GM21529 (cell line): ENCODE results near the gene AHI1.
A peak's percentile ranks its signal among the peaks of the same experiment; 100 is the strongest.

Source experiments
- ATAC-seq: cut with Tn5 transposase; IDR thresholded peaks from one replicate; pipeline ENCODE4 v1.9.1; 2021; ENCODE audit not compliant: unreplicated experiment

AHI1 gene

DNA sequence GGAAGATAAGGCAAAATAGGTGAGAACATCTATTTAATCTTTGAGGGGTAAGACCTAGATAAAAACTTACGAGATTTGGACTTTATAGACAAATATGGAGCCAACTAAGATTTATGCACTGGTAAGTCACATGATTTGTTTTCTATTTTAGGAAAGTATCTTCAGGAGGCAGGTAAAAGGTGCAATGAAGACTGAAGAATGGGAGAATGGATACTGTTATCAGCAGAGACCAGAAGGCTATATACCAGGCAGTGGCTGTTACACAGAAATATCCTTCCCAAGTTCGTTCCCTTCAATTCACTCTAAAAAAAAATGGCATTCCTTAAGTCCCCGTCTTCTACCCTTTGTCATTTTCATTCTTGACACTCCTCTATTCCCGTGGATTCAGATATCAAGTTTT is 192.7 kb downstream of the AHI1 start:
- ATAC-seq, result no peak

GRCh38 chr6:135301304-135301703 is 196.2 kb downstream of the AHI1 start:
- no peak for ATAC-seq

DNA sequence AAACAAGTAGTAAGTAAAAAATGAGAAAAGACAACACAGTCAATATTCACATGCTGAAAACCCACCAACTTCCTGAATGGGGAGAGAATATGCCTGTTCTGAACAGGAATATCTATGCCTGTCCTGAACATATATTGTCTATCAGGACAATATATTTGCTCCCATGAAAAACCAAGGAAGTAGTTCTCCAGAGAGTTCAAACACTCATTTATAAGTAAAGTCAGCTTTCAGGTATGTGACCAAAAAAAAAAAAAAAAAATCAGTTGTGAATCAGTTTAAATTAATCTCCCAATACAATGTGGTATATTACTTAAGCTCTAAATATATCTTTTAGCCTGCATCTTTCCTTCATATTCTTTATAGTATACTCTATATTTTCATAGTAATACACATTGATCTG is 197.0 kb downstream of the AHI1 start:
- no peak for ATAC-seq

DNA sequence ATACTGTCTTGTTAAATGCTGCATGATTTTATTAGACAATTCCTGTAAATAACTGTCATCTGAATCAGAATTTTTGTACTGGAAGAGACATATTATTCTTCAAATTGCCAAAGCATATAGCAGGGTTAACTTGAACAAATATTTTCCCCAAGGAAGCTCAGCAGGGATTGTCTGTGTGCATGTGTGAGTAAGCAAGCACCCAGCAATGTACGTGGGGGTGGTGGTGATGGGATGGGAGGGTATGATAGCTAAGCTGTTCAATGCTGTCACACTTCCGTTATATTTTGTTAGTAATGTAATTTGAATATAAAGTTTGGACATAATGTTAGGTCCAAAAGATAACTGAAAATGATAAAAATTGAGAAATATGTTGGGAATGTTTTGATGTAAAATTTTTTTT is 198.3 kb downstream of the AHI1 start:
- ATAC-seq, result no peak

- ATAC-seq, result no peak
Observed at GRCh38 chr6:135298455-135298854, 199.1 kb downstream of the AHI1 start.

DNA sequence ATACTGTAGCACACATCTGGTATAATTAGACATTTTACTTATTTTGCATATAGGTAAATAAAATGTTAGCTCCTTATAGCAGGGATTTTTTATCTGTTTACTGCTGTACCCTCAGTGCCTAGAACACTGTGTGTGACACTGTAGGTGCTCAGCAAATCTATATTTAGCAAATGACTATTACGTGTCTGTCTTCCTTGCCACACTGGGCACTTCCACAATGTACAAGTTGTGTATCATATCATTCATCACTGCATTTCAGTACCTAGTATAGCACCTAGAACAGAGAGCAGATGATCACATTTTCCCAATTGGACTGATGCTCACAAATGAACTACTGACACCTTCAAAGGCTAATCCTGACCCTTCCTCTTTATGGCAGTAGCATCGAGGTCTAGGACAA is 200.8 kb downstream of the AHI1 start:
- ATAC-seq, result no peak

DNA sequence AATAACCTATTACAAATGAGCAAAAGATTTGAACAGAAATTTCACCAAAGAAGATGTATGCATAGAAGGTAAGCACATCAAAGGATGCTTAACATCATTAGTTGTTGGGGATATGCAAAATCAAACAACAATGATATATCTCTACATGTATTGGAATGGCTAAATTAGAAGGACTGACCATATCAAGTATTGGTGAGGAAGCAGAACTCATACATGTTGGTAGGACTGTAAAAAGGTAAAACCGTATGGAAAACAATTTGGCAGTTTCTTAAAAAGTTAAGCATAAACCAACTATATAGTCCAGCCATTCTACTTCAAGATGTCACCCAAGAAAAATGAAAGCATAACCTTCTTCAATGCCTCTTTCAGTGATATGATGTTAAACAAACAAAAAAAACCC is 202.5 kb downstream of the AHI1 start:
- ATAC-seq, result no peak

DNA sequence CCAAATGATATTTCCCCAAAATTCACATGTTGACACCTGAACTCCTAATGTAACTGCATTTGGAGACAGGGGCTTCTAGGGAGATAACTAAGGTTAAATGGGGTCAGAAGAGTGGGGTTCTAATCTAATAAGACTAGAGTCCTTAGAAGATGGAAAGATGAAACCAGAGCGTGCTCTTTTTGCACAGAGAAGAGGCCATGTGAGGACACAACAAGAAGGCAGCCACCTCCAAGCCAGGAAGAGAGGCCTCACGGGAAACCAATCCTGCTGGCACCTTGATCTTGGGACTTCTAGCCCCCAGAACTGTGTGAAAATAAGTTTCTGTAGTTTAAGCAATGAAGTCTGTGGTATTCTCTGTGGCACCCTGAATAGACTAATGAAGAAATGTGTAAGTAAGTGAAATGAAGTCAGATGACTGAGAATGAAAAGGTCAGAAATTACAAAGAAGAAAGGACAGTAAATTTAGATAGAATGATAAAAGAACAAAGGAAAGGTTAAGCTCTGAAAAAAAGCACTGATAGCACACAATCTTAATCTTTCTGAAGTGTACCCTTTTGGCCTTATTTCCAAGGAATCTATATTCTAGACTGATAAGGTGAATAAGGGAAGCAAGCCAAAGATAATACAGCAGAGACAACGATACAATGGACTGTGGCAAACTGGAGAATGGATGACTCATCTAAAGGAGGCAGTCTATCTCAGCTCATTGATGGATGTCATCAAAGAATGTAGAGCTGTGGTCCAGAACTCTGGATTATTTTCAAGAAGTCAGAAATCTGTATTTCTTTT is 206.1 kb downstream of the AHI1 start:
- ATAC-seq, result no peak

DNA sequence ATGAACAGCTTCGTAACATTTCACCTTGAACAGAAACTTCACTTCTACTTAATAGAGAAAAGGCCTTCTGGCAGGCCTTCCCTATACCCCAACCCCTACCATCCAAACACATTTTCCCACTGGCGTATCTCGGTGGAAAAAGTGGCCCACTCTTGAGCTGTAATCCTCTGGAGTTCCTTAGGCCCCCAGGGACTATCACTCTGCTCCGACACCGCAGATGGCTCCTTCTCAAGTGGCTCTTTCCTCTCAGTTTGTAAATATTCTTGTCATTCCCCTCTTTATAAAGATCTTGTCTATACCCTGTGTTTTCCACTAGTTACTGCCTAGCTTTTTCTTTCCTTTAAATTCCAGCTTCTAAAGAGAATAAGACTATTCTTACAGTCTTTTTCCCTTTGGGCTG is 207.7 kb downstream of the AHI1 start:
- ATAC-seq, result no peak

- no peak for ATAC-seq
Observed at GRCh38 chr6:135286962-135287538, 210.5 kb downstream of the AHI1 start.

DNA sequence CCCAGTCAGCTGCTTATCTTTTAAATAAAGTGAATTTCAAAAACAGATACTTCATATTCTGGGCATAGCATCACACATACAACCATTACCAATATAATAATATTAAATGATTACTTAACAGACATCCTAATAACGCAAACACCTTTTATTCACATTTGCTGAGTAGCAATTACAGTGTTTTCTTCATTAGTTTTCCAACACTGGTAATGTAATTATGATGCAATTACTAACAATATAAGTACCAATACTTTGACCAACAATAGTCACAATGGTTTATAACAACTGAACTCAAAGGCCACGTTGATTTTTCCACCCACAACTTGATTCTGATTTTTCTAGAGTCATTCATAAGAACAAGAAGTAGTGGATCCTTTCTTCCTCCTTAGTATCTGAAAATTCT is 212.4 kb downstream of the AHI1 start:
- ATAC-seq, result no peak

DNA sequence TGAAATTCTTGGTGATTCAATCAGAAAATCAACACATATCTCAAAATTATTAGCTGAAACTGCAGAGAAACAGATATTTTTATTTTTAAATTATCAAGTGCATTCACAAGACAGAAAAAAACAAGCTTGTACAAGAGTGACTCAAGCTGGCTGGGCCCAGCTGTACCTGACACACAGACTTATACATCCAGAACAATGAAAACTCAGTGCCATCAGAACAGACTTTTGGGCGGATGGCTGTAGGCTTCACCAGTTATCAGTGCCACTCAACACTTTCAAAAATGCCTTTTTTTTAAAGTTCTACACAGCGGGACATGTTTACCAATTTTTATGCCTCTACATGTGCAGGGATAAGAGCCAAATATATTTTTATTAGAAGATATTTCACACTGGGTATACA is 213.6 kb downstream of the AHI1 start:
- no peak for ATAC-seq

GRCh38 chr6:135282395-135282794 is 215.1 kb downstream of the AHI1 start:
- no peak for ATAC-seq

- no peak for ATAC-seq
Observed at GRCh38 chr6:135281964-135282363, 215.6 kb downstream of the AHI1 start.

- no peak for ATAC-seq
Observed at GRCh38 chr6:135281227-135281626, 216.3 kb downstream of the AHI1 start.

DNA sequence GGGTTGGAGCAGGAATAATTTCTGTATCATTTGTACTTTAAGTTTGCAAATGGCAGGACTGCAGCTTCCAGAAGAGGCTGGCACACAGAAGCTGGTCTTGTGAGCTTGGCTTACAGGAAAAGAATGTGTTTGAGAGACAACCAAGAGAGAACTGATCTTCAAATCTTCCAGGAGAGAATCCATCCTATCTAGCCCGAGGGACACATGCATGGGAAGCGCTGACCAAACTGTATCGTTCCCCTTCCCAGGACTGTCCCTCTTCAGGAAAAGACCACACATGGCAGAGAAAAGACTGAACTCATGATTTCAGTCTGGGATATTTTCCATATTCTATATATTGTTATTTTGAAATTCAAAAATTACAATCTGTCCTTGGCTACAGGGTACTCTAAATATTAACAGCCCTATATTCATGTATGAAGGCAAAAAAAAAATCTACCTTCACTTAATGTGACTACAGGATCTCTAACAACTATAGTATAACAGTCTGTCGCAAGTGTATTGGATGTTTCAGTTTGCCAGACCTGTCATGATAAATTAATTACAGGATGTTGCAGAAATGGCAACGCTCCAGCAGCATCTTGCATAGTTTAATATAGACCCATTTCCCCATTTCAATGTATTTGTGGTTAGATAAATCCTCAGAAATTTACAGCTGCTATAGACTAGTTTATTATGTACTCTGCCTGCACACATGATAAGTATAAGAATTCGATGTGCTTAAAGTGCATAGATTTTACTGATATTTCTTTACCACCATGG is 217.0 kb downstream of the AHI1 start:
- no peak for ATAC-seq

DNA sequence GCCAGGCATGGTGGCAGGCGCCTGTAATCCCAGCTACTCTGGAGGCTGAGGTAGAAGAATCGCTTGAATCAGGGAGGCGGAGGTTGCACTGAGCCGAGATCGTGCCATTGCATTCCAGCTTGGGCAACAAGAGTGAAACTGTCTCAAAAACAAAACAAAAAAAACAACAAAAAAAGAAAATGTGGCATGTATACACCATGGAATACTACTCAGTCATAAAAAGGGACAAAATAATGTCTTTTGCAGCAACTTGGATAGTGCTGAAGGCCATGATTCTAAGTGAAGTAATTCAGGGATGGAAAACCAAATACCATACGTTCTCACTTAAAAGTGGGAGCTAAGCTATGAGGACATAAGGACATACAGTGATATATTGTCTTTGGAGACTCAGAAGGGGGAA is 220.1 kb downstream of the AHI1 start:
- no peak for ATAC-seq

DNA sequence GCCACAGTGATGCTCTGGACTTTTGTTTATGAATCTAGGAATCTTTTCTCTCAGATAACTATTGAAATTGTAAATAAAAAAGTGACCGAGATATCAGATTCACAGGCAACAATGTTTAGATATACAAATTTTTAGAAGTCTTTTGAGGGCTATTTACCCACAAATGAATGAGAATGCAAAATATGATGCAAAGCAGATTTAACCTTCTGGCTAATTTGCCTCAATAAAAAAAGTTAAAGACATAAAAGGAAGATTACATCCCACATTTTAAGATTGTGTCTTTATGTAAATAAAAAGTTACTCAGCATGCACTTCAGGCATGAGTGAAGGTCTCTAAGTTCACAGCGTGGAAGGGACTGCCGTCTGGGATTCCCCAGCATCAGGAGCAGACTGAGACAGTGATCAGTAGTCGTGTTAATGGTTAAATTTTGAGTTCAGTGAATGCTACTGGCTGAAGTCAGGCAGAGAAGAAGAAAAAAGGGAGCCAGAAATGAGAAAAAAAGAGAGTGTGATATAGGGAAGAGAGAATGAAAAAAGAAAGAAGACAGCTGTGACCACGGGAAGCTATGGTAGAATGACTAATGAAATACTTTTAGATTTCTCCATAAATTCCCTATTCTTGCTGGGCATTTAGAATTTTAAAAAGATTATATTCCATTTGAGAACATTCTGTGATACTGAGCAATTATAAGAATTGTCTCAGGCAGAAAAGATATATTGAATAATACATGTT is 222.8 kb downstream of the AHI1 start:
- ATAC-seq, result peak; percentile 76

GRCh38 chr6:135271626-135272025 is 225.9 kb downstream of the AHI1 start:
- ATAC-seq, result no peak

DNA sequence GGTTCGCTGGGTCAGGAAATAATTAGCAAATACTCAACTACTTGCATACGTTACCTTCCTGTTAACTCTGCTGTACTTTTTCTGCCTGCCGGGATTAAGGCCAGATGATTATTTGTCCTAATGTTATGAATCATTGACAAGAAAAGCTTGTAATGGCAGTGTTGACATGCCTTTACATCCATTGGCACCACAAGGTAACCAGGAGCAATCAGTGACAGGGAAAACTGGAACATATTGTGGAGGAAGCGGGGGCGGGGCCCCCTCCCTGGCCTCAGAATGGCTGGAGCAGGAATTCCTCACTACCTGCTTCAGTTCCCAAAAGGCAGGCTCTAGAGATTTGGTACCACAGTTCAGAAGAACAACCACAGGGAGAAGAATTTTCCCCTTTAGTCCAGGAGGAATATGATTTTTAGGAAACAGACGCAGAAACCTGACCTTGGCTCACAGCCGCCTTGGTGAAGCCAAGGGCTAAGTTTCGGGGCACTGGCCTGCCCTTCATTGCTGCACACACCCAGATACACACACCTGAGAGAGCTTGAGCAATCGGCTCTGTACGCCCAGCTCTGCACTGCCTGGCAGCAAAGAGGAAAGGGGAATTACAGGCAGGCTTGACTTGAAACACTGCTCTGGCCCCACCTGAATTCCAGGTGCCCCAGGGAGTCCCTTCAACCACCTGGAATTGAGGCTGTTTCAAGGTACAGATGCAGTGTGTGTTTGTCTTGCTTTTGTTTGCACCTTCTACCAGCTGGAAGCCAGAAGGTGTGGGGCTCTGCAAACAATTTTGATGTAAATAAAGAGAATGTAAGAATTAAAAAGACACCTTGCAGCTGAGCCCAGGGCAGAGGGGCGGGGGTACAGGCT is 226.6 kb downstream of the AHI1 start:
- ATAC-seq, result no peak

DNA sequence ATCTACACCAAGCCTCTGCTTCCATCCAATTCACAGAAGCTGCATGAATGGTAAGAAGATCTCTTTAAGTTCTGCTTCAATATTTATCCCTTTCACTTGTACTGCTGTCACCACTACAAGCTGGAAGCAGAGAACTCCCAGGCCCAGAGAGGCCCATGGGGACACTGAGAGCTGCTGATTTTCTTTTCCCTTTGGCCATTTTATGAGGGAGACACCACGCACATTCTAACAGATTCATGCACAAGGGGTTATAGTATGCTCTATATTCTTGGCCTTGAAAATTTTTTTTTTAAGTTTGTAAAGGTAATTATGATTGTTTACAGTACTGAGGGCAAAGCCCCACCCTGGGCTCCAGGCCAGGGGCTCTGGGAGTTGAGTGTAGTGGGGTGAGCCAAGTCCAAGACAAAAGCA is 228.1 kb downstream of the AHI1 start:
- no peak for ATAC-seq
